ENCODE data around the gene YBX3.

YBX3 gene

DNA sequence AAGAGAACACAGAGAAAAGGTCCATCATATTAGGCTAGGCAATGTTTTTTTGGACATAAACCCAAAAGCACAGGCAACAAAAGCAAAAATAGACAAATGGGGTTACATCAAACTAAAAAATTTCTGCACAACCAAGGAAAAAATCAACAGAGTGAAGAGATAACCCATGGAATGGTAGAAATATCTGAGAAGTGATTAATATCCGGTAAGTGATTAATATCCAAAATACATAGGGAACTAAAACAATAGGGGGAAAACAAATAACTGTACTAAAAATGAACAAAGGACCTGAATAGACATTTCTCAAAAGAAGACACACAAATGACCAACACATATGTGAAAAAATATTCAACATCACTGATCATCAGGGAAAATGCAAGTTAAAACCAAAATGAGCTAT lies 53.6 kb downstream of the YBX3 start:
- no peak for DNase-seq (ENCODE audit: low spot score)

DNA sequence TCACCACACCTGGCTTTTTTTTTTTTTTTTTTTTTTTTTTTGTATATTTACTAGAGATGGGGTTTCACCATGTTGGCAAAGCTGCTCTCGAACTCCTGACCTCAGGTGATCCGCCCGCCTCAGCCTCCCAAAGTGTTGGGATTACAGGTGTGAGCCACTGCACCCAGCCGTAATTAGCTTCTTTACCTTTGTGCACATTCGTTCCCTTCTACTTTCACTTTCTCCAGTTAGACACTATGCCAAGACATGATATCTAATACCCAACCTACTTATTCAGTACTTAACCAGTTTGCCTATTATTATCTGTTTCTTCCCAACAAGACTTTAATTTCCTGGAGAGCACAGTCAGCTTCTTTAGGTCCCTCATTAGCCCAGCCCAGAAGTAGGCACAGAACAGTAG lies 54.6 kb downstream of the YBX3 start:
- no peak for DNase-seq (ENCODE audit: low spot score)

DNA sequence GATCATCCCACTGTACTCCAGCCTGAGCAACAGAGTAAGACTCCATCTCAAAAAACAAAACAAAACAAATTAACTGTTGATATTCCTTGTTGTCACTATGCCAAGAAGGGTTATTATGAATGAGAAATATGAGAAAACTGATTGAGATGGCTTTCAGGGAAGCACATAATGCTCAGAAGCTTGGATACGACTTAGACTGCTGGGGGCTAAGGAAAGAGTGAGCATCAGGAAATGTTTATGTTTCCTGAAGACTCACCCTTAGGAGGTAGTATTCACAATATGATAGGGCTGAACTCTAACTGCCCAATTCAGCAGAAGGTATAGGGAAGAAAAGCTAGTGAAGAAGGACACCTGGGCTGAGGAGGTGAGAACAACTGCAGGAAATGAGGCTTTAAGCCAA lies 55.5 kb downstream of the YBX3 start:
- no peak for DNase-seq (ENCODE audit: low spot score)

GRCh38 chr12:10664499-10664898 lies 58.6 kb downstream of the YBX3 start:
- DNase-seq (ENCODE audit: low spot score), result no peak

- DNase-seq (ENCODE audit: low spot score), result no peak
These were observed 59.3 kb downstream of the YBX3 start for GRCh38 chr12:10663869-10664268.

- no peak for DNase-seq (ENCODE audit: low spot score)
These were observed 61.8 kb downstream of the YBX3 start for GRCh38 chr12:10661338-10661737.

GRCh38 chr12:10654003-10654402 lies 69.1 kb downstream of the YBX3 start:
- DNase-seq (ENCODE audit: low spot score), result no peak

DNA sequence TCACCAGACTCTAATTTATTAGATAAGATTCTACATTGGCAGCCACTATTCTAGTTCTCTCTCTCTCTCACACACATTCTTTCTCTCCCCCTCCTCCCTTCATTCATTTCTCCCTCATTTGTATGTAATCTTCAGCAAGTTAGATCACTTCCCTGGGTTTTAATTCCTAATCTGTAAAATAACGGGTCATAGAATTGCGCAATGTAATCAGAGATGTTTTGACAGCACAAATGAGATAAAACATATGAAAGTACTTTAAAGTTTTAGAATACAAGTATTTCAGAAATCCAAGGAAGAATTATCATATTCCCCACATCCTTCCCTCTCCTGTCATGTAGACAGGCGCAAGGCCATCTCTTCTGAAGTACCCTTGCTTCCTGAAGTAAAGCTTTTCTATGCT lies 70.9 kb downstream of the YBX3 start:
- no peak for DNase-seq (ENCODE audit: low spot score)

Measured in putamen (tissue), 1 donor.